ENCODE results near the gene HMOX1. TPM values are rescaled to one million over a fixed set of nuclear protein-coding genes. Genes with fewer than 3 reads are reported as not detected.

The HMOX1 gene
- total RNA-seq, 1 donor from 2014 or later, result 27.1 TPM

DNA sequence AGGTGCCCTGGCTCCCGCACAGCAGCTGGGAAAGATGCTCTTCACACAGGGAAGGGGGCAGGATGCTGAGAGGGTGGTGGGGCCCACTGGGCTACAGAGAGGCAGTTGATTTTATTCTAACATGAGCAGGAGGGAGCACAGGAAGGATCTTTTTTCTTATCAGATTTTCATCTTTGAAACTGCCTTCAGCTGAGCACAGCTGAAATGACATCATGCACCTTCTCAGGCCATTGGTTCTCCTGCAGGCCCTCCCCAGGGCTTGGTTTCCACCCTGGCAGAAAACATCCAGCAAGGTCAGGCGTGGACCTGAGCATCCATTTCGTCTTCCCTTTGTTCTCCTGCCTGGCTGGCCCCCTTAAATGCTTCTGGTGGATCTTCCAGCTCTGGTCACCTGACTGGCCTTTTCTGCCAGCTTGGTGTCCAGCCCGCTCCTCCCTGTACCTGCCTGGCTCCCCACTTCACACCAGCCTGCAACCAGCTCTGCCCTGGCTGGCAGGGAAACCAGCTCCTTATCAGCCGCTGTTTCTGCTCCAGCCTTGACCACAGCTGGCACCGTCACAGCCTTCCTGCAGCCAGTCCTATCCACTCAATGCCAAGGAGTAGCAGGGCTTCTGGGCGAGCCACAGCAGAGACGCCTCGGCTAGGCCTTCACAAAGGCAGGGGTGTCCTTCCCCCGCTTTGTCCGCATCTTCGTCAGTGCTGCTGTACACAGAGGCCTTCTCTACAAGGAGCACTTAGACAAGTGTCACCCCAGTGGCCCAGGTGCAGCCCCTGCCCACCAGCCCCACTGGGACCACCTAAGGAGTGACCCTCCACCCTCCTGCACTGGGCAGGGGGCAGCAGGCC, 44.7 kb upstream of the HMOX1 start:
- no peak overlapping the region for H3K4me3 ChIP-seq
- H3K4me1 ChIP-seq, result no peaks in the 10 kb centered on the region
- DNase-seq (ENCODE audit: low spot score in 2 of 2), result no peak
- H3K27me3 ChIP-seq, result no peaks in the 10 kb centered on the region
- peaks cover 91 to 96% of the 10 kb centered on the region in 2 donors for H3K36me3 ChIP-seq
- TF ChIP-seq, protein P1, sequence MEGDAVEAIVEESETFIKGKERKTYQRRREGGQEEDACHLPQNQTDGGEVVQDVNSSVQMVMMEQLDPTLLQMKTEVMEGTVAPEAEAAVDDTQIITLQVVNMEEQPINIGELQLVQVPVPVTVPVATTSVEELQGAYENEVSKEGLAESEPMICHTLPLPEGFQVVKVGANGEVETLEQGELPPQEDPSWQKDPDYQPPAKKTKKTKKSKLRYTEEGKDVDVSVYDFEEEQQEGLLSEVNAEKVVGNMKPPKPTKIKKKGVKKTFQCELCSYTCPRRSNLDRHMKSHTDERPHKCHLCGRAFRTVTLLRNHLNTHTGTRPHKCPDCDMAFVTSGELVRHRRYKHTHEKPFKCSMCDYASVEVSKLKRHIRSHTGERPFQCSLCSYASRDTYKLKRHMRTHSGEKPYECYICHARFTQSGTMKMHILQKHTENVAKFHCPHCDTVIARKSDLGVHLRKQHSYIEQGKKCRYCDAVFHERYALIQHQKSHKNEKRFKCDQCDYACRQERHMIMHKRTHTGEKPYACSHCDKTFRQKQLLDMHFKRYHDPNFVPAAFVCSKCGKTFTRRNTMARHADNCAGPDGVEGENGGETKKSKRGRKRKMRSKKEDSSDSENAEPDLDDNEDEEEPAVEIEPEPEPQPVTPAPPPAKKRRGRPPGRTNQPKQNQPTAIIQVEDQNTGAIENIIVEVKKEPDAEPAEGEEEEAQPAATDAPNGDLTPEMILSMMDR (IDR thresholded peaks at IDR 0.05), result no peak
- intact Hi-C loops (cut with DNase I), result no loop called here
- H3K27ac ChIP-seq, result no peak overlapping the region
- H3K9me3 ChIP-seq, result no peaks in the 10 kb centered on the region

DNA sequence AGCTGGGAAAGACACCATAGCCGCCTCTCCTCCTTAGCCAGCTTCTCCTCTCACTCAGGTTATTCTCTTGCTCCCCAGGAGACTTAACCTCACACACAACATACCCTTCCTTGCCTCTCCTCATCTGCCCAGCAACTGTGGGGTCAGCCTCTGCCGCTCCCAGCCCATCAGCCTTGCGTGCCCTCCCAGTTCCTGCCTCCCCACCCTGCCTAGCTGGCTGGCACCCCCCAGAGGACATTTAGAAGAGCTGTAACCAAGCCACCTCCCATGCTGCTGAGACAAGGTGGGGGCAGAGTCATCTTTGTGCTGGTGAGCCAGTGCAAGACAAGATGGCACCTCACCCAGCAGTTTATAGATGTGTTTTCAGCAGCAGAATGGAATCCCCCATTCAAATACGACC, 43.0 kb upstream of the HMOX1 start:
- Histone ChIP-seq H3K27ac (no peak overlapping the region), H3K4me1 (no peaks in the 10 kb centered on the region), H3K36me3 (peaks cover 83 to 95% of the 10 kb centered on the region in 2 donors), H3K9me3 (no peaks in the 10 kb centered on the region), H3K4me3 (no peak overlapping the region), H3K27me3 (no peaks in the 10 kb centered on the region)
- DNase-seq (ENCODE audit: low spot score in 2 of 2), result no peak
- intact Hi-C loops (cut with DNase I), result no loop called here
- TF ChIP-seq, protein P1 (IDR thresholded peaks at IDR 0.05), result no peak

DNA sequence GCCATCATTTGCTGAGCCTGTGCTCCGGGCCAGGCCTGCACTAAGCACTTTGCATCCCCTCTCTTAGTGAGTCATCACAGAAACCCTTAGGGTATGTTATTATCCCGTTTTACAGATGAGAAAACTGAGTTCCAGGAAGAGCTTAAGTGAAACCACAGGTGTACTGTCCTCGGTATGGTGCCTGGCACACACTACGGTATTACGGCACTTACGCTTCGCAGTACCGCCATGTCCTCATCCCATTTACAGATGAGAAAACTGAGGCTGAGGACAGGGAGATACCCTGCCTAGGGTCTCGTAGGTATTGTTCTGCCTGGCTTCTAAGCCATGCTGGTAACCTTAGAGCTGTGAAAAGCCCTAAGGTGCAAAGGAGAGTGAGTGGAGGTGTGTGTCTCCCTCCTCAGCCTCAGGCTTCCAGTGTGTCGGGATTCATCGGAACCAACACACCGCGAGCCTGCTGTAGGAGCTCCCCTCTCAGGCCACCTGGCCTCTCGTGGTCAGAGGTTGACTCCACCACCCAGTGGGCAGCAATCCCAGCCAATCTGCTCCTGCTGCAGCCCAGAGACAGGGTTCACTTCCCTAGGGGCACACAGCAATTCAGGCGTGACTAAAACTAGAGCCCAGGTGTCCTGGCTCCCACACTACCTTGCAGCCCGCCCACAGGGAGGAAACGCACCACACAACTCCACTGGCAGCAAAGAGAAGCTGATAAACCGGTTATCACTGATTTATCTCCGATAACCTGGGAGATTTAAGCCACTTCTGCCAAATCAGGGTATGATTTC, 39.6 kb upstream of the HMOX1 start:
- H3K27ac ChIP-seq, result no peak overlapping the region
- H3K4me3 ChIP-seq, result no peak overlapping the region
- no peaks in the 10 kb centered on the region for H3K4me1 ChIP-seq
- H3K9me3 ChIP-seq, result no peaks in the 10 kb centered on the region
- intact Hi-C loops (cut with DNase I), result no loop called here
- H3K36me3 ChIP-seq, result peaks cover 53 to 92% of the 10 kb centered on the region in 2 donors
- H3K27me3 ChIP-seq, result no peaks in the 10 kb centered on the region
- no peak for DNase-seq (ENCODE audit: low spot score in 2 of 2)
- TF ChIP-seq, protein P1 (IDR thresholded peaks at IDR 0.05), result no peak

DNA sequence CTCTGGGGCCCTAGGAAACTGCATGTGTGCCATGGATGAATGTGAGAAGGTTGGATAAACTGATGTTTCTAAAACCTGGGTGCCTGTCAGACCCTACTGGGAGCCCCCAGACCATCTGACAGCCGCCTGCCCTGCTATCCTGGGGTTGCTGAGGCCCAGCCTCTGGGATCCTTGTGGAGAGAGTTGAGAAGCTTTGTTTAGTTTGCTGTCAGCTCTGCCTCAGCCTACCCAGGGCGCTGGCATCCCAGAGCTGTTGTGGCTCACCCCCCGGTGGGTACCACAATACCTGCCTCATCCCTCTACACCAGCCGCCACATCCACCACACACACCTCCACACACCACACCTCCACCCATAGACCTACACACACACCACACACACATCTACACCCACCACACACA, 38.5 kb upstream of the HMOX1 start:
- Histone ChIP-seq H3K36me3 (peaks cover 53 to 92% of the 10 kb centered on the region in 2 donors), H3K4me3 (no peak overlapping the region), H3K27ac (no peak overlapping the region), H3K27me3 (no peaks in the 10 kb centered on the region), H3K9me3 (no peaks in the 10 kb centered on the region), H3K4me1 (no peaks in the 10 kb centered on the region)
- intact Hi-C loops (cut with DNase I), result no loop called here
- TF ChIP-seq, protein P1 (IDR thresholded peaks at IDR 0.05), result no peak
- DNase-seq (ENCODE audit: low spot score in 2 of 2), result no peak

DNA sequence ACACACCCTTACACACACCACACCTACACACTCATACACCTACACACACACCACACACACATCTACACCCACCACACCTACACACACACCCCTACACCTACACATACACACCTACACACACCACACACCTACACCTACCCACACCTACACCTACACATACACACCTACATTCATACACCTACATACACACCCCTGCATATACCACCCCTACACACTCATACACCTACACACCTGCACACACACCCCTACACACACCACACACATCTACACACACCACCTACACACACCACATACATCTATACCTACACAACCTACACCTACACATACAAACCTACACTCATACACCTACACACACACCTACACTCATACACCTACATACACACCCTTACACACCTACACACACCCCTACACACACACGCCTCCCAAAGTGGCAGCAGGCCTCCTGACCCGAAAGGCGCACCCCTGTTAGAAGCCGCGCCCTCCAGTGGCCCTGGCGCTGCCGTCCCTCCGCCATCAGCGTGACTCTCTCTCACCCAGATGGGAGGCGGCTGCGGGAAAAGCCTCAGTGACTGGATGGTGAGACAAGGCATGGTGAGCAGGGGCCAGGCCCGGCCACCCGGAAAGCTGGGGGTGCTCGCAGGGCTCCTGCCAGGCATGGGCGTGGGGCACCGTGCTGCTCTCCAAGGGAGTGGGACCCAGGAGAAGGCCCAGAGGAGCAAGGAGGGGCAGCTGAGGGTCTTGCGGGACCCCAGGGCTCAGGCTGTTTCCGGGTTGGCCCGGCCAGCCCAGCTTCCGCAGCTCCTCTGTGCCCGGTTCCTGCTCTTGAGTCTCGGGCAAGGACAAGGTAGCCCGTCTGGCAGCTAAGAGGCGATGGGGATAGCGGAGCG, 37.0 kb upstream of the HMOX1 start:
- Histone ChIP-seq H3K27ac (no peak overlapping the region), H3K36me3 (peaks cover 40 to 84% of the 10 kb centered on the region in 2 donors), H3K4me3 (no peak overlapping the region), H3K9me3 (no peaks in the 10 kb centered on the region), H3K27me3 (no peaks in the 10 kb centered on the region), H3K4me1 (no peaks in the 10 kb centered on the region)
- TF ChIP-seq, protein P1 (IDR thresholded peaks at IDR 0.05), result no peak
- no peak for DNase-seq (ENCODE audit: low spot score in 2 of 2)
- intact Hi-C loops (cut with DNase I), result no loop called here
